ENCODE measurements around the gene ZDHHC3. TPM values are rescaled to one million over a fixed set of nuclear protein-coding genes. Genes with fewer than 3 reads are reported as not detected.

The ZDHHC3 gene
- total RNA-seq, 1 experiment from 2014 or later = 122 TPM

DNA sequence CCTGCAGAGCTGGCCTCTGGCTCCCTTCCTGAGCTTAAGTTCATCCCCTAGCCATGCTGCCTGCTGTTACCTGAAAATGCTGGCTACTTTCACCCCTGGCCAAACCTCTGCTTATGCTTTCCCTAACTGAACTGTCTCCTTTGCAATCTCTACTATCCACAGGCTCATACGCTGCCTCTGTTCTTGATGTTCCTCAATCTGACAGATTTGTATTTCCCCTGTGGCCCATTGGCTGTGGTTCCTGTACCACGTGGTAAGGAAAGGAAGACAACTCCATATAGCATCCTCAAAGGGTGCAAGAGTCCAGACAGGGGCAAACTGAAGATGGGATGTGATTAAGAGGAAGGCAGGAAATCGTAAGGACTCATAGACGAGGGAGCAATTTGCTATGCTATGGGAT is 68.4 kb downstream of the ZDHHC3 start:
- no peak for DNase-seq
- Histone ChIP-seq H3F3A (ENCODE audit: low read length, unreplicated experiment) (no peaks in the 10 kb centered on the region), H3K36me3 (ENCODE audit: low read depth, low read length) (no peaks in the 10 kb centered on the region), H3K27me3 (ENCODE audit: low read length) (no peaks in the 10 kb centered on the region), H3K9ac (ENCODE audit: low read length) (no peak overlapping the region), H3K9me3 (ENCODE audit: low read length) (no peaks in the 10 kb centered on the region), H3K79me2 (ENCODE audit: low read length) (no peaks in the 10 kb centered on the region), H3K4me2 (ENCODE audit: low read length) (no peak overlapping the region), H3K9me2 (replicated peaks; ENCODE audit: low read length) (no peaks in the 10 kb centered on the region), H3K4me3 (ENCODE audit: low read length) (no peak overlapping the region), H3K27ac (ENCODE audit: low read length) (no peak overlapping the region), H2AFZ (ENCODE audit: low read length) (no peak overlapping the region), H4K20me1 (ENCODE audit: low read length) (no peaks in the 10 kb centered on the region), H3K4me1 (ENCODE audit: insufficient read depth, low read length) (peaks cover 11% of the 10 kb centered on the region)
- ChIA-PET POLR2A (ENCODE audit: unreplicated experiment) (interaction anchor here (0.7 kb wide), 1 partner anchor 1056 kb away, joined by 3 read pairs; no protein-coding TSS in a partner anchor), CTCF (no interaction called here)
- TF ChIP-seq EZH2 (IDR thresholded peaks at IDR 0.05; ENCODE audit: low read length, unreplicated experiment) = no peak
- TF ChIP-seq, protein P1, sequence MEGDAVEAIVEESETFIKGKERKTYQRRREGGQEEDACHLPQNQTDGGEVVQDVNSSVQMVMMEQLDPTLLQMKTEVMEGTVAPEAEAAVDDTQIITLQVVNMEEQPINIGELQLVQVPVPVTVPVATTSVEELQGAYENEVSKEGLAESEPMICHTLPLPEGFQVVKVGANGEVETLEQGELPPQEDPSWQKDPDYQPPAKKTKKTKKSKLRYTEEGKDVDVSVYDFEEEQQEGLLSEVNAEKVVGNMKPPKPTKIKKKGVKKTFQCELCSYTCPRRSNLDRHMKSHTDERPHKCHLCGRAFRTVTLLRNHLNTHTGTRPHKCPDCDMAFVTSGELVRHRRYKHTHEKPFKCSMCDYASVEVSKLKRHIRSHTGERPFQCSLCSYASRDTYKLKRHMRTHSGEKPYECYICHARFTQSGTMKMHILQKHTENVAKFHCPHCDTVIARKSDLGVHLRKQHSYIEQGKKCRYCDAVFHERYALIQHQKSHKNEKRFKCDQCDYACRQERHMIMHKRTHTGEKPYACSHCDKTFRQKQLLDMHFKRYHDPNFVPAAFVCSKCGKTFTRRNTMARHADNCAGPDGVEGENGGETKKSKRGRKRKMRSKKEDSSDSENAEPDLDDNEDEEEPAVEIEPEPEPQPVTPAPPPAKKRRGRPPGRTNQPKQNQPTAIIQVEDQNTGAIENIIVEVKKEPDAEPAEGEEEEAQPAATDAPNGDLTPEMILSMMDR (conservative IDR thresholded peaks at IDR 0.05; ENCODE audit: low read depth, low read length) = no peak
- TF ChIP-seq EZH2phosphoT487 (IDR thresholded peaks at IDR 0.05; ENCODE audit: borderline replicate concordance, low read length) = no peak
- BruUV-seq (replicated peaks) = no TSS peak
- no peak for ATAC-seq
- intact Hi-C loops (cut with micrococcal nuclease) = no loop called here

DNA sequence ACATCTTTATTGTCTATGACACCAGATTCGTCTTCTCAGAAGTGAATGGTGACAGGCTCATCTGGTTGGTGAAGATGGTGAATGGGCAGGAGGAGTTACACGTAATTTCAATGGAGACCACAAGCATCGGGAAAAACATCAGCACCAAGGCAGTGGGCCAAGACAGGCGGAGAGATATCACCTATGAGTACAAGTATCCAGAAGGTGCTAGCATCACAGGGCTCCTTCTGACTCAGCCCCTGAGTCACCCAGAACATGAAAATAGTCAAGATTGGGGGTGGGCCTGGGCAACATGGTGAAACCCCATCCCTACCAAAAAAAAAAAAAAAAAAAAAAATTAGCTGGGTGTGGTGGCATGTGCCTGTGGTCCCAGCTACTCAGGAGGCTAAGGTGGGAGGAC is 69.0 kb downstream of the ZDHHC3 start:
- CTCF ChIA-PET = no interaction called here
- intact Hi-C loops (cut with micrococcal nuclease) = no loop called here
- H3K27me3 ChIP-seq (ENCODE audit: low read length) = no peaks in the 10 kb centered on the region
- H3K4me1 ChIP-seq (ENCODE audit: insufficient read depth, low read length) = peaks cover 11% of the 10 kb centered on the region
- POLR2A ChIA-PET (ENCODE audit: unreplicated experiment) = interaction anchor here (0.7 kb wide), 1 partner anchor 1056 kb away, joined by 3 read pairs; no protein-coding TSS in a partner anchor
- no peaks in the 10 kb centered on the region for H3K9me3 ChIP-seq (ENCODE audit: low read length)
- ATAC-seq = peak; percentile 58
- H3K9ac ChIP-seq (ENCODE audit: low read length) = no peak overlapping the region
- H3F3A ChIP-seq (ENCODE audit: low read length, unreplicated experiment) = no peaks in the 10 kb centered on the region
- H3K79me2 ChIP-seq (ENCODE audit: low read length) = no peaks in the 10 kb centered on the region
- DNase-seq = peak; percentile 81
- H3K36me3 ChIP-seq (ENCODE audit: low read depth, low read length) = no peaks in the 10 kb centered on the region
- no peak overlapping the region for H3K27ac ChIP-seq (ENCODE audit: low read length)
- H2AFZ ChIP-seq (ENCODE audit: low read length) = no peak overlapping the region
- no peak overlapping the region for H3K4me3 ChIP-seq (ENCODE audit: low read length)
- BruUV-seq (replicated peaks) = no TSS peak
- no peaks in the 10 kb centered on the region for H3K9me2 ChIP-seq (replicated peaks; ENCODE audit: low read length)
- TF ChIP-seq EZH2 (IDR thresholded peaks at IDR 0.05; ENCODE audit: low read length, unreplicated experiment) (no peak), EZH2phosphoT487 (IDR thresholded peaks at IDR 0.05; ENCODE audit: borderline replicate concordance, low read length) (no peak)
- TF ChIP-seq, protein P1 (conservative IDR thresholded peaks at IDR 0.05; ENCODE audit: low read depth, low read length) = no peak
- no peak overlapping the region for H3K4me2 ChIP-seq (ENCODE audit: low read length)
- H4K20me1 ChIP-seq (ENCODE audit: low read length) = no peaks in the 10 kb centered on the region

DNA sequence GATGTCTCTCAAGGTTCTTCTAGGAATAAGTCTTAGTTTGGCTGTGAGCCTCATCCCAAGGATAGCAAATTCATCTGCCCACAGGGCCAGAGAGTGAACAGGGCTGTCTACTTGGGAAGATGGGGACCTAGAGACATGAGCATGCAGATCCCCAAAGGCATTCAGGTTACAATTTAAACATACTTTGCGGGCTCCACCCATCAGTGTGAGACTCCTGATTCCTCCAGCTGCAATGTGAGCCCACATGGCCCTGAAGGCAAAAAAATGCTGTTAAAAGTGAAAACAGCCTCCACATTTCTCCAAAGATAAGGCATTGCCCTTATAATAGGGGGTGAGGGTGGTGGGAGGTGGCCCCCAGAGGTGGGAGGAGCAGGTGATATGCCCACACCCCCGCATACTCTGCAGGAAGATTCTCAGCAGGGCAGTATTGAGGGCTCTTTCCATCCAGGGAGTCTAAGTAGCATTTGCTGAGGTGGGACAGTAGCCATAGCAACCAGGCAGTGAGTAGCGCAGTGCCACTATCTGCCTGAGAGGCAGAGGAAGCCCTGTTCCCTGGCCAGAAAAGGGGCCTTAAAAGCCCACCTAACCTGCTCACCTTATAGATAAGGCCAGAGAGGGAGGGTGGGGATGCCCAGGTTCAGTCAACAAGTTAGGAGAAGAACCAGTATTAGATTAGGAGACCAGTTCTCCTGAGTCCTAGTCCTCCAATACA is 70.4 kb downstream of the ZDHHC3 start:
- ATAC-seq (no peak), DNase-seq (no peak)
- no peaks in the 10 kb centered on the region for H3F3A ChIP-seq (ENCODE audit: low read length, unreplicated experiment)
- POLR2A ChIA-PET (ENCODE audit: unreplicated experiment) = interaction anchor here (0.6 kb wide), 1 partner anchor 65 kb away, joined by 14 read pairs; no protein-coding TSS in a partner anchor
- intact Hi-C loops (cut with micrococcal nuclease) = no loop called here
- no peak overlapping the region for H3K4me3 ChIP-seq (ENCODE audit: low read length)
- no peaks in the 10 kb centered on the region for H3K36me3 ChIP-seq (ENCODE audit: low read depth, low read length)
- TF ChIP-seq EZH2 (IDR thresholded peaks at IDR 0.05; ENCODE audit: low read length, unreplicated experiment) (no peak), EZH2phosphoT487 (IDR thresholded peaks at IDR 0.05; ENCODE audit: borderline replicate concordance, low read length) (no peak)
- TF ChIP-seq, protein P1 (conservative IDR thresholded peaks at IDR 0.05; ENCODE audit: low read depth, low read length) = no peak
- no peak overlapping the region for H3K4me2 ChIP-seq (ENCODE audit: low read length)
- no peak overlapping the region for H3K9ac ChIP-seq (ENCODE audit: low read length)
- no peak overlapping the region for H2AFZ ChIP-seq (ENCODE audit: low read length)
- H3K27me3 ChIP-seq (ENCODE audit: low read length) = no peaks in the 10 kb centered on the region
- CTCF ChIA-PET = no interaction called here
- H3K4me1 ChIP-seq (ENCODE audit: insufficient read depth, low read length) = peaks cover 11% of the 10 kb centered on the region
- H3K9me2 ChIP-seq (replicated peaks; ENCODE audit: low read length) = no peaks in the 10 kb centered on the region
- no TSS peak for BruUV-seq (replicated peaks)
- H3K9me3 ChIP-seq (ENCODE audit: low read length) = no peaks in the 10 kb centered on the region
- no peaks in the 10 kb centered on the region for H3K79me2 ChIP-seq (ENCODE audit: low read length)
- H4K20me1 ChIP-seq (ENCODE audit: low read length) = no peaks in the 10 kb centered on the region
- no peak overlapping the region for H3K27ac ChIP-seq (ENCODE audit: low read length)

Measured in PC-3 (cell line).